ENCODE data around the gene RADX. TPM values are rescaled to one million over a fixed set of nuclear protein-coding genes. Genes with fewer than 3 reads are reported as not detected.

Gene RADX
- total and polyA plus RNA-seq, 2 experiments from 2014 or later = 1.9 to 6.7 TPM

DNA sequence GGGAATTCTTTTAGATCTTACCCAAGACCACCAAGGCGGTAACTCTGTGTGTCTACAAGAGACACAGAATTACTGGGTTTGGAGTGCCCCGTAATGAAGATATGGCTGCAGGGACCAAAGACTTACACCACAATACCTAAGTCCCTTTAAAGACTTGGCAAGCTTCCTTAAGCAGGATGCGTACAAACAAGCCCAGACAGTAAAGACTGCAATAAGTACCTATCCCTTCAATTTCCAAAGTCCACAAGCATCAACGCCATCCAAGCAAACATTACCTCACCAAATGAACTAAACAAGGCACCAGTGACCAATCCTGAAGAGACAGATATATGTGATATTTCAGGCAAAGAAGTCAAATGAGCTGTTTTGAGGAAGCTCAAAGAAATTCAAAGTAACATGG is 72.4 kb downstream of the RADX start:
- H3K9me3 Mint-ChIP-seq = no peaks in the 10 kb centered on the region

DNA sequence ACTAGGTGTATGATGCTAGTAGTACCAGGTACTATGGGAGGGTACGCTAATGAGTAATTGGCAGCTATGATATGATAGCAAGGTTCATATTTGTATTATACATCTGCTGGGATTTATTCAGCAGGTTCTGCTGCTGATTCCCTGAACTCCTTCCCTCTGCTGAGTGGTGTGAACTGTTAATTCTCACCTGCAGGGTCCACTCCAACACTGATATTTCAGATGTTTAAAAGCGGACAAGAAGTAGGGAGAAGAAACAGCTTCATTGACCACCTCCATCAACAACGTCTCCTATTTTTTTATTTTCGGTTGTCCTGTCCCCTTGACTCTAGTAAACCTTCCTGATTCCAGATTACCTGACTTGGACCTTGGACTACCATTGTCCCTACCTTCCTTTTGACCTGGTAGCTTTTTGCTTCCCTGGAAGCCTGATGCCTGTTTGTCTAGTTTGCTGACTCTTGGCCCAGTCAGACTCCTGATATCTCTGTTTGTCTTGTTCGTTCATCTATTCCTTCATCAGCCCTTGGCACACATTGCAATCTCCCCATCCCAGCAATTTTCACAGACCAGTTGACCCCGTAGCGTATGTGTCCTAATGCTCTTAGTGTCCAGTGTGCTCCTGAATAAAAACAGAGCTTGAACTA is 80.8 kb downstream of the RADX start:
- no peak for DNase-seq (ENCODE audit: low spot score)
- TF ChIP-seq EZH2phosphoT487 (IDR thresholded peaks at IDR 0.05; ENCODE audit: unreplicated experiment) = no peak
- no peak for TF ChIP-seq CREB1 (CRISPR knock-in tag; IDR thresholded peaks at IDR 0.05; ENCODE audit: low read depth)
- TF ChIP-seq, protein P1, sequence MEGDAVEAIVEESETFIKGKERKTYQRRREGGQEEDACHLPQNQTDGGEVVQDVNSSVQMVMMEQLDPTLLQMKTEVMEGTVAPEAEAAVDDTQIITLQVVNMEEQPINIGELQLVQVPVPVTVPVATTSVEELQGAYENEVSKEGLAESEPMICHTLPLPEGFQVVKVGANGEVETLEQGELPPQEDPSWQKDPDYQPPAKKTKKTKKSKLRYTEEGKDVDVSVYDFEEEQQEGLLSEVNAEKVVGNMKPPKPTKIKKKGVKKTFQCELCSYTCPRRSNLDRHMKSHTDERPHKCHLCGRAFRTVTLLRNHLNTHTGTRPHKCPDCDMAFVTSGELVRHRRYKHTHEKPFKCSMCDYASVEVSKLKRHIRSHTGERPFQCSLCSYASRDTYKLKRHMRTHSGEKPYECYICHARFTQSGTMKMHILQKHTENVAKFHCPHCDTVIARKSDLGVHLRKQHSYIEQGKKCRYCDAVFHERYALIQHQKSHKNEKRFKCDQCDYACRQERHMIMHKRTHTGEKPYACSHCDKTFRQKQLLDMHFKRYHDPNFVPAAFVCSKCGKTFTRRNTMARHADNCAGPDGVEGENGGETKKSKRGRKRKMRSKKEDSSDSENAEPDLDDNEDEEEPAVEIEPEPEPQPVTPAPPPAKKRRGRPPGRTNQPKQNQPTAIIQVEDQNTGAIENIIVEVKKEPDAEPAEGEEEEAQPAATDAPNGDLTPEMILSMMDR (conservative IDR thresholded peaks at IDR 0.05; ENCODE audit: low read depth in 2 of 2) = no peak
- TF ChIP-seq, protein P2, sequence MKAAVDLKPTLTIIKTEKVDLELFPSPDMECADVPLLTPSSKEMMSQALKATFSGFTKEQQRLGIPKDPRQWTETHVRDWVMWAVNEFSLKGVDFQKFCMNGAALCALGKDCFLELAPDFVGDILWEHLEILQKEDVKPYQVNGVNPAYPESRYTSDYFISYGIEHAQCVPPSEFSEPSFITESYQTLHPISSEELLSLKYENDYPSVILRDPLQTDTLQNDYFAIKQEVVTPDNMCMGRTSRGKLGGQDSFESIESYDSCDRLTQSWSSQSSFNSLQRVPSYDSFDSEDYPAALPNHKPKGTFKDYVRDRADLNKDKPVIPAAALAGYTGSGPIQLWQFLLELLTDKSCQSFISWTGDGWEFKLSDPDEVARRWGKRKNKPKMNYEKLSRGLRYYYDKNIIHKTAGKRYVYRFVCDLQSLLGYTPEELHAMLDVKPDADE (IDR thresholded peaks at IDR 0.05) = no peak
- H3K36me3 Mint-ChIP-seq (ENCODE audit: low read depth) = no peaks in the 10 kb centered on the region
- no peaks in the 10 kb centered on the region for H3K79me2 ChIP-seq (replicated peaks; ENCODE audit: insufficient read depth)
- no peaks in the 10 kb centered on the region for H3K36me3 ChIP-seq (ENCODE audit: insufficient read depth)
- no peak overlapping the region for H3K4me3 ChIP-seq
- no peak overlapping the region for H2AFZ ChIP-seq
- no peak overlapping the region for H3K27ac Mint-ChIP-seq
- H3K4me3 Mint-ChIP-seq = no peak overlapping the region
- no peaks in the 10 kb centered on the region for H3K9me2 ChIP-seq (ENCODE audit: insufficient read depth)
- no peaks in the 10 kb centered on the region for H3K27me3 ChIP-seq (ENCODE audit: insufficient read depth)
- H3F3A ChIP-seq (replicated peaks; ENCODE audit: low read depth) = no peaks in the 10 kb centered on the region
- no peak overlapping the region for H3K4me2 ChIP-seq
- H3K27me3 Mint-ChIP-seq (ENCODE audit: insufficient read depth, low read depth, poor library complexity) = no peaks in the 10 kb centered on the region
- no peak for ATAC-seq
- peaks cover 2% of the 10 kb centered on the region; the same call in 1 of the 3 replicates for H3K4me1 Mint-ChIP-seq
- H3K4me1 ChIP-seq (ENCODE audit: insufficient read depth) = no peaks in the 10 kb centered on the region
- H3K27ac ChIP-seq (ENCODE audit: low read depth) = no peak overlapping the region
- H4K20me1 ChIP-seq (replicated peaks; ENCODE audit: insufficient read depth) = no peaks in the 10 kb centered on the region
- H3K9me3 Mint-ChIP-seq = no peaks in the 10 kb centered on the region

More for the DNA sequence above, 72.4 kb downstream of the RADX start:
- no peak for TF ChIP-seq EZH2phosphoT487 (IDR thresholded peaks at IDR 0.05; ENCODE audit: unreplicated experiment)
- Histone ChIP-seq H3F3A (replicated peaks; ENCODE audit: low read depth) (no peaks in the 10 kb centered on the region), H3K27me3 (ENCODE audit: insufficient read depth) (no peaks in the 10 kb centered on the region), H4K20me1 (replicated peaks; ENCODE audit: insufficient read depth) (no peaks in the 10 kb centered on the region), H2AFZ (no peak overlapping the region), H3K79me2 (replicated peaks; ENCODE audit: insufficient read depth) (no peaks in the 10 kb centered on the region), H3K27ac (ENCODE audit: low read depth) (no peak overlapping the region), H3K4me1 (ENCODE audit: insufficient read depth) (no peaks in the 10 kb centered on the region), H3K36me3 (ENCODE audit: insufficient read depth) (no peaks in the 10 kb centered on the region), H3K4me2 (no peak overlapping the region), H3K4me3 (no peak overlapping the region), H3K9me2 (ENCODE audit: insufficient read depth) (no peaks in the 10 kb centered on the region)
- Mint-ChIP-seq H3K4me1 (peaks cover 4% of the 10 kb centered on the region; the same call in 1 of the 3 replicates), H3K27me3 (ENCODE audit: insufficient read depth, low read depth, poor library complexity) (no peaks in the 10 kb centered on the region), H3K36me3 (ENCODE audit: low read depth) (no peaks in the 10 kb centered on the region), H3K27ac (no peak overlapping the region), H3K4me3 (no peak overlapping the region)
- ATAC-seq (no peak), DNase-seq (ENCODE audit: low spot score) (no peak)

DNA sequence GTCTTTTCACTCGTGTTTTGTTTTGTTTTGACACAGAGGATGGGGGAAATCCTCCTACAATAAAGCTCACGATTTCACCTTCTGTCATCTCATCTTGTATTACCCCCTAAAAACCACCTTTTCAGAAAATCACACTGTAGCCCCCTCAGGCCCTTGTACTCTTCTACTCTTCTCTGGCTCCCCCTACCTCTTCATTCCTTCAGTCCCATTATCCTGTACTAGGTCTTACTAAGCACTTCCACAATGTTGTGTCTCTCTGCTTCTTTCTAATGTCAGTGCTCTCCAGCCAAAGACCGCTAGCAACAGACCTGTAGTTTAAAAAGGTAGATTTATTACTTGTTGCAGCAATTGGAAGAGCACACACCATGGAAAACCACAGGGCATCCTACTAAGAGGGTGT is 84.7 kb downstream of the RADX start:
- no peak overlapping the region for H3K4me3 ChIP-seq
- no peaks in the 10 kb centered on the region for H3K79me2 ChIP-seq (replicated peaks; ENCODE audit: insufficient read depth)
- H3K27me3 ChIP-seq (ENCODE audit: insufficient read depth) = no peaks in the 10 kb centered on the region
- no peaks in the 10 kb centered on the region for H3K36me3 Mint-ChIP-seq (ENCODE audit: low read depth)
- H3K4me1 Mint-ChIP-seq = peaks cover 2% of the 10 kb centered on the region; the same call in 1 of the 3 replicates
- H3K27me3 Mint-ChIP-seq (ENCODE audit: insufficient read depth, low read depth, poor library complexity) = peaks cover 1% of the 10 kb centered on the region
- TF ChIP-seq STAT1 (IDR thresholded peaks at IDR 0.05; ENCODE audit: unreplicated experiment) (no peak), EZH2 (IDR thresholded peaks at IDR 0.05; ENCODE audit: low read depth, unreplicated experiment) (no peak), POLR2AphosphoS5 (IDR thresholded peaks at IDR 0.05; ENCODE audit: low read depth) (no peak)
- TF ChIP-seq, protein P1 (conservative IDR thresholded peaks at IDR 0.05; ENCODE audit: low read depth in 2 of 2) = peak; percentile 22 to 38; a peak in 3 of 4 replicates
- H3F3A ChIP-seq (replicated peaks; ENCODE audit: low read depth) = no peaks in the 10 kb centered on the region
- no peak overlapping the region for H3K27ac Mint-ChIP-seq
- ATAC-seq (peak; percentile 67), DNase-seq (ENCODE audit: low spot score) (peak; percentile 23)
- no peak overlapping the region for H3K4me2 ChIP-seq
- no peaks in the 10 kb centered on the region for H3K9me2 ChIP-seq (ENCODE audit: insufficient read depth)
- no peaks in the 10 kb centered on the region for H4K20me1 ChIP-seq (replicated peaks; ENCODE audit: insufficient read depth)
- no peaks in the 10 kb centered on the region for H3K4me1 ChIP-seq (ENCODE audit: insufficient read depth)
- no peak overlapping the region for H3K27ac ChIP-seq (ENCODE audit: low read depth)
- H3K4me3 Mint-ChIP-seq = no peak overlapping the region
- H3K36me3 ChIP-seq (ENCODE audit: insufficient read depth) = no peaks in the 10 kb centered on the region
- H3K9me3 Mint-ChIP-seq = no peaks in the 10 kb centered on the region
- peak overlapping the region; percentile 66; the same call in 1 of the 2 replicates for H2AFZ ChIP-seq

Measured in GM23338 (cell line).